Choroid plexus epithelial cell (primary cell): Measurements from ENCODE around the gene ARHGAP42.

ENCODE experiments used
- DNase-seq: peaks from one replicate; pipeline ENCODE4 v3.0.0-alpha.2; 2010; ENCODE audit warnings: low read depth
- H3K4me3 ChIP-seq: 2 replicates; pipeline ENCODE4 v1.5.1; 2011; ENCODE audit warnings: low read depth, mild to moderate bottlenecking, control low read depth, low read length, moderate library complexity
- TF ChIP-seq, protein P1 (sequence below): conservative IDR thresholded peaks from 2 replicates; pipeline ENCODE4 v1.5.1; 2011; ENCODE audit warnings: low read depth, mild to moderate bottlenecking, control low read depth, inconsistent platforms, low read length, moderate library complexity

ARHGAP42 gene

DNA sequence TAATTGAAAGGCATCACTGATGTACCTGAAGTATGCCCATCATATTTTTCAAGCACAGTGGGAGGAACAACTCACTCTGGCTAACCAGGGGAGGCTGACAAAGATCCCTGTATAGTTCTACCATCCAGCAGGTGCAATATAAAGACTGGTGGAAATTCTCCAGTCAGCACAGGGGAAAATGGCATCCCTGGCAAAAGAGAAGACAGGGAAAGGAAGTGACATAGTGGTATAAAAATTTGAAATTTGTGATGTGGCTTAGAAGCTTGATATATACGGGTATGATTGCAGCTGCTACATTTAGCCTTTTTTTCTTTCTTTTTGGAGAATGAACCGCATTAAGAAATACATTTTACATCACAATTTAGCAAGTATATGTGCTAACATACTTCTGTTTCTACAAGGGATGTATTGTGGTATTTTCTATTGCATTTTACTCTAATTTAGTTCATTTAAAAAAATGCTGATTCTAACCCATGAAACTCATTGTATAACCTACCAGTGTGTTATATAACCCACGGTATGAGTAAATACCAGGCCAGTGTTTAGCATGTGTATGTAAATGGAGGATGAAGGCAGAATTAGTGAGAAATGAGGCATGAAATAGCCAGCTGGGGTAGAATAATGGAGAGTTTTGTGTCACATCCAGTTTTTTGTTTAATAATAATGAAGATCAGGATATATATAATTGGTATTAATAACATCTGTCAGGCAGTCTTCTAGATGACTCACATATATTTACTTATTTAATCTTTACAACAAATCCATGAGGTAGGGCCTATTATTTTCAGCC, 186.1 kb downstream of the ARHGAP42 start:
- DNase-seq = no peak
- TF ChIP-seq, protein P1, sequence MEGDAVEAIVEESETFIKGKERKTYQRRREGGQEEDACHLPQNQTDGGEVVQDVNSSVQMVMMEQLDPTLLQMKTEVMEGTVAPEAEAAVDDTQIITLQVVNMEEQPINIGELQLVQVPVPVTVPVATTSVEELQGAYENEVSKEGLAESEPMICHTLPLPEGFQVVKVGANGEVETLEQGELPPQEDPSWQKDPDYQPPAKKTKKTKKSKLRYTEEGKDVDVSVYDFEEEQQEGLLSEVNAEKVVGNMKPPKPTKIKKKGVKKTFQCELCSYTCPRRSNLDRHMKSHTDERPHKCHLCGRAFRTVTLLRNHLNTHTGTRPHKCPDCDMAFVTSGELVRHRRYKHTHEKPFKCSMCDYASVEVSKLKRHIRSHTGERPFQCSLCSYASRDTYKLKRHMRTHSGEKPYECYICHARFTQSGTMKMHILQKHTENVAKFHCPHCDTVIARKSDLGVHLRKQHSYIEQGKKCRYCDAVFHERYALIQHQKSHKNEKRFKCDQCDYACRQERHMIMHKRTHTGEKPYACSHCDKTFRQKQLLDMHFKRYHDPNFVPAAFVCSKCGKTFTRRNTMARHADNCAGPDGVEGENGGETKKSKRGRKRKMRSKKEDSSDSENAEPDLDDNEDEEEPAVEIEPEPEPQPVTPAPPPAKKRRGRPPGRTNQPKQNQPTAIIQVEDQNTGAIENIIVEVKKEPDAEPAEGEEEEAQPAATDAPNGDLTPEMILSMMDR = no peak
- no peak overlapping the region for H3K4me3 ChIP-seq

DNA sequence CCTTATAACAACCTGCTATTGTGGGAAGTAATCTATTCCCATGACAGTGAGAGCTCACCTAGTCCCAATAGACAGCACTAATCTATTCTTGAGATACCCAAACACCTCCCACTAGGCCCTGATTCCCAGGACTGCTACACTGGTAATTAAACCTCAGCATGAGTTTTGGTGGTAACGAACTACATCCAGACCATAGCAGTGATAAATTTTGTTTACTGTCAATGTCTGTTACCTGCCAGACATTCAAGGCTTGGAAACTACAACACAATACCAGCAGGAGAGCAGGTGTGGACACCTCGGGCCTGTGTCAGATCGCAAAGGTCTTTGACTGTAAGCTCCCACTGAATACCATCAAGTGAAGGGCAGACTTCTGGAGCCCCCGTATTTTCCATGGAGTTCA, 187.1 kb downstream of the ARHGAP42 start:
- TF ChIP-seq, protein P1 = no peak
- DNase-seq = no peak
- H3K4me3 ChIP-seq = no peak overlapping the region

DNA sequence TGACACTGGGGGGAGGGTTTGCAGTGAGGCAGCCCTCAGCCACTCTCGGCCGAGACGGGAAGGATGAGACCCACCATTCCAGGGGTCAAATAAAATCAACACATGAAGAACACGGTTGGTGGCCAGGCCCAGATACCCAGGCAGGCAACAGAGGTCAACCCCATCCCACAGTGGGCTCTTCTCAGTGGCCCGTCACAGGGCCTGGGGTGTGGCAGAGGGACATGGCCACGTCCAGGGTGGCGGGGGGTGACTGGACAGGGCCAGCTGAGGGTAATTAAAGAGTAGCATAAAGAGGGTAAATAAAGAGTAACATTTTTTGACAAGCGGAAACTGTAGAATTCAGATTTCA, 188.4 kb downstream of the ARHGAP42 start:
- DNase-seq = no peak
- no peak overlapping the region for H3K4me3 ChIP-seq
- TF ChIP-seq, protein P1 = no peak

DNA sequence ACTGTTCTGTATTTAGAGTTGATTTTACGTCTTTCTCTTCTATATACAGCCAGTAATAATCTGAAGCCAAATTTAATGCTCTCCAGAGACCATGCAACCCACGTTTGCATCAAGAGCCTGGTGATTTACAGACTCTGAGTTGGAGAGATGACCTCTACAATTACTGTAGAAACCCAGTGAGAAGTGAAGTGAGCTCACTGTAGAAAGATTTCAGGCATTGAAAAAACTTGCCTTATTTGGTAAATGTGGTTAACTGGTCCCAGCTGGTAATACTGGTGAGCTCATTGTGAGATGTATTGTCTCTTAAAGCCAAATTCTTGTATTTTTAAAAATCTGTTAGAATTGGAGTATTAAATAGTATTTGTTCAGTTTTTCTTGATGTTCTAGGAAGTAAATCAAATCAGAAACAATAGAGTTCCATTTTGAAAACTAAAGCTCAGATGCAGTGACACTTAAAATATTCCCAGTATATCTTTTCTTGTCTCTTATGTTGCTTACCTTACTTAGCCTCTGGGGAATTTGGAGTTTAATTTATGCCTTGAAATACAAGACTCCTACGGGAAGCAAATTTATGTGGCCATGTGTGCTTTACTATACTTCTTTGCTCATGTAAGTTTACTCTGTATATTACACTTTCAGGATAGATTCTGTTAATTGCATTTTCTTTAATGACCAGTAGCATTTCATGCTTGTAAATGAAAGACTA, 189.9 kb downstream of the ARHGAP42 start:
- H3K4me3 ChIP-seq = no peak overlapping the region
- DNase-seq = peak; percentile 99
- TF ChIP-seq, protein P1 = no peak

DNA sequence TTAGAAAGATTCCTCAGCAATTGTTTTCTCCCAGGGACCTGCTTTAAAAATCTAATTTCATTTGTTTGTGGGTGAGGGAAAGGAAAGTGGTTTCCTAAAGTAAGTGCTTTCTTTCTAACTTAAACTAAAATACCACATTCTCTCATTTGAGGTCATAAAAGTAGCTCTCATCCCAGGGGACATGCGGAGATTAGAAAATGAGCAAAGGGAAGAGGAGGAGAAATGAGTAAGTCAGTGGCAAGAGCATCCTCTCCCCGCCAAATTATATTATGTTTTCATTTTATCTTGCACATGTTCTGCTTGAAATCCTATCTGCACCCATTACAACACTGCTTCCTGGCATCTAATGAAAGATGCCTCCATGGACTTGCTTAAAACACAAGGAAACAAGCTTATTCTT, 191.4 kb downstream of the ARHGAP42 start:
- peak; percentile 75 for DNase-seq
- H3K4me3 ChIP-seq = no peak overlapping the region
- TF ChIP-seq, protein P1 = no peak

DNA sequence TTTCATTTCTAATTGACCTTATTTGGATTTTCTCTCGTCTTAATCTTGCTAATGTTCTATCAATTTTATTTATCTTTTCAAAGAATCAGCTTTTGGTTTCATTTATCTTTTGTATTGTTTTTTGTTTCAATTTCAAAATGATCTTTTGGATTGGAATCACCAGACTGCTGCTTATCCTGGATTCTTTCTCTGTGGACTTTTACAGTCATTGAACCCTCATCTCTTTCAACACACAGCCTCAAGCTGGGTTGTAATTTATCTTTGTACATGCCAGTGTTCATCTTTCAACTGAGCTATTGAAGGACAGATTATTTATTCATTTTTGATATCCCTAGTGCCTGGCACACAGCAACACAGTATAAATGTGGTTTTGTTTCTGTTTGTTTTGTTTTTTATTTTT, 195.9 kb downstream of the ARHGAP42 start:
- DNase-seq = no peak
- TF ChIP-seq, protein P1 = no peak
- H3K4me3 ChIP-seq = no peak overlapping the region
